Measurements from ENCODE around the gene DENND5B.
A peak's percentile ranks its signal among the peaks of the same experiment; 100 is the strongest.
"Not testable (repeated sequence)": the region's sequence is repeated elsewhere in the genome, so short reads cannot be mapped to it uniquely, and the experiment has no call there.

DENND5B gene

GRCh38 chr12:31582155-31582554 is 8.8 kb downstream of the DENND5B start:
- Histone ChIP-seq H3K9me3 (ENCODE audit: control insufficient read depth in 5 of 5, low read length in 5 of 5) (no peaks in the 10 kb centered on the region), H3K27ac (ENCODE audit: low read depth, low read length) (no peak overlapping the region), H3K9ac (ENCODE audit: low read length in 5 of 5) (no peak overlapping the region), H3K27me3 (ENCODE audit: control insufficient read depth in 5 of 5, insufficient read depth in 4 of 5, low read length in 5 of 5) (no peaks in the 10 kb centered on the region), H3K36me3 (ENCODE audit: control insufficient read depth in 5 of 5, insufficient read depth in 5 of 5, low read length in 5 of 5) (no peaks in the 10 kb centered on the region), H3K4me1 (ENCODE audit: control insufficient read depth in 5 of 5, insufficient read depth in 5 of 5, low read length in 5 of 5) (peaks cover 2 to 18% (median 7%) of the 10 kb centered on the region in 5 donors), H3K4me3 (ENCODE audit: low read depth in 1 of 5, low read length in 5 of 5) (no peak overlapping the region)

- H3K9ac ChIP-seq (ENCODE audit: low read length in 5 of 5): no peak overlapping the region
- no peaks in the 10 kb centered on the region for H3K27me3 ChIP-seq (ENCODE audit: control insufficient read depth in 5 of 5, insufficient read depth in 4 of 5, low read length in 5 of 5)
- H3K36me3 ChIP-seq (ENCODE audit: control insufficient read depth in 5 of 5, insufficient read depth in 5 of 5, low read length in 5 of 5): no peaks in the 10 kb centered on the region
- peak overlapping the region; percentile 19 for H3K27ac ChIP-seq (ENCODE audit: low read depth, low read length)
- no peaks in the 10 kb centered on the region for H3K9me3 ChIP-seq (ENCODE audit: control insufficient read depth in 5 of 5, low read length in 5 of 5)
- H3K4me1 ChIP-seq (ENCODE audit: control insufficient read depth in 5 of 5, insufficient read depth in 5 of 5, low read length in 5 of 5): peaks cover 2 to 25% (median 15%) of the 10 kb centered on the region in 5 donors
- no peak overlapping the region for H3K4me3 ChIP-seq (ENCODE audit: low read depth in 1 of 5, low read length in 5 of 5)
These were observed 12.3 kb downstream of the DENND5B start for GRCh38 chr12:31578632-31579031.

- Histone ChIP-seq H3K27me3 (ENCODE audit: control insufficient read depth in 5 of 5, insufficient read depth in 4 of 5, low read length in 5 of 5) (no peaks in the 10 kb centered on the region), H3K4me1 (ENCODE audit: control insufficient read depth in 5 of 5, insufficient read depth in 5 of 5, low read length in 5 of 5) (peaks cover 2 to 25% (median 18%) of the 10 kb centered on the region in 5 donors), H3K9me3 (ENCODE audit: control insufficient read depth in 5 of 5, low read length in 5 of 5) (no peaks in the 10 kb centered on the region), H3K27ac (ENCODE audit: low read depth, low read length) (no peak overlapping the region), H3K4me3 (ENCODE audit: low read depth in 1 of 5, low read length in 5 of 5) (no peak overlapping the region), H3K9ac (ENCODE audit: low read length in 5 of 5) (peak overlapping the region in 1 of 5 donors; percentile 21), H3K36me3 (ENCODE audit: control insufficient read depth in 5 of 5, insufficient read depth in 5 of 5, low read length in 5 of 5) (no peaks in the 10 kb centered on the region)
These were observed 15.9 kb downstream of the DENND5B start for GRCh38 chr12:31574803-31575575.

GRCh38 chr12:31574367-31574766 is 16.6 kb downstream of the DENND5B start:
- peaks cover 2 to 28% (median 20%) of the 10 kb centered on the region in 5 donors for H3K4me1 ChIP-seq (ENCODE audit: control insufficient read depth in 5 of 5, insufficient read depth in 5 of 5, low read length in 5 of 5)
- H3K27ac ChIP-seq (ENCODE audit: low read depth, low read length); H3K36me3 ChIP-seq (ENCODE audit: control insufficient read depth in 5 of 5, insufficient read depth in 5 of 5, low read length in 5 of 5): not testable (repeated sequence)

DNA sequence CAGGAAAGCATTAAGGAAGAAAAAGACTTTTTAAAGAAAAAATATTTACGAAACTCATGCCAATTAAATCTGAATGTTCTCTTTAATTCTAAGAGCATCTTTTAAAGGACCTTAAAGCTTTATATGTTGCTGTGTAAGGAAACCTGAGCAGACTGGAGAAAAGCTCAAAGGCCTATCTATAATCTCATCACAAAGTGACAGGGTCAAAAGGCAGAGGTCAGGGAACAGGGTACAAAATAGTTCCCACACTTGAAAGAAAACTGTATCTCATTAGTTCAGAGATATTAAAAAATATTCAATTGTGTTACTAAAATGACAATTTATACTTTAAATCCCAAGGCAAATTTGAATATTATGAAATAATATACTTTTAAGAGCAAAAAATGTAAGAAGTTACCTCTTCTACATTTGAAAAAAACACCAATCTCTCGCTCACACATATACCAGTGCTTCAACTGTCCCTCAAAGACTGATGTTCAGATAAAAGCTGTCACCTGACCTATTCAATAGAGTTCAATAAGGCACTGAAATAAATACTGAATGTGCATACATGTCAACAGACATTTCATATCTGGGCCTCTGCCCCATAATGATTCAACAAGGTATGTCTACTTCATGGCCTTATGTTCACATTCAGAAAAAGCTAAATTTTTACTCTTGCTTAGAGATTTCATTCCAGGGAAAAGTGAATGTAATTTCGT is 17.9 kb downstream of the DENND5B start:
- Histone ChIP-seq H3K27ac (ENCODE audit: low read depth, low read length) (no peak overlapping the region), H3K4me3 (ENCODE audit: low read depth in 1 of 5, low read length in 5 of 5) (no peak overlapping the region), H3K27me3 (ENCODE audit: control insufficient read depth in 5 of 5, insufficient read depth in 4 of 5, low read length in 5 of 5) (no peaks in the 10 kb centered on the region), H3K9ac (ENCODE audit: low read length in 5 of 5) (no peak overlapping the region), H3K36me3 (ENCODE audit: control insufficient read depth in 5 of 5, insufficient read depth in 5 of 5, low read length in 5 of 5) (no peaks in the 10 kb centered on the region), H3K9me3 (ENCODE audit: control insufficient read depth in 5 of 5, low read length in 5 of 5) (no peaks in the 10 kb centered on the region), H3K4me1 (ENCODE audit: control insufficient read depth in 5 of 5, insufficient read depth in 5 of 5, low read length in 5 of 5) (peaks cover 0 to 27% (median 17%) of the 10 kb centered on the region in 5 donors)

More at GRCh38 chr12:31574367-31574766, 16.6 kb downstream of the DENND5B start:
- peak overlapping the region in 1 of 5 donors; percentile 21 for H3K9ac ChIP-seq (ENCODE audit: low read length in 5 of 5)
- not testable (repeated sequence) for H3K9me3 ChIP-seq (ENCODE audit: control insufficient read depth in 5 of 5, low read length in 5 of 5); H3K4me3 ChIP-seq (ENCODE audit: low read depth in 1 of 5, low read length in 5 of 5); H3K27me3 ChIP-seq (ENCODE audit: control insufficient read depth in 5 of 5, insufficient read depth in 4 of 5, low read length in 5 of 5)

GRCh38 chr12:31570880-31571279 is 20.1 kb downstream of the DENND5B start:
- Histone ChIP-seq H3K9ac (ENCODE audit: low read length in 5 of 5) (no peak overlapping the region), H3K9me3 (ENCODE audit: control insufficient read depth in 5 of 5, low read length in 5 of 5) (no peaks in the 10 kb centered on the region), H3K27ac (ENCODE audit: low read depth, low read length) (no peak overlapping the region), H3K4me3 (ENCODE audit: low read depth in 1 of 5, low read length in 5 of 5) (no peak overlapping the region), H3K27me3 (ENCODE audit: control insufficient read depth in 5 of 5, insufficient read depth in 4 of 5, low read length in 5 of 5) (no peaks in the 10 kb centered on the region), H3K36me3 (ENCODE audit: control insufficient read depth in 5 of 5, insufficient read depth in 5 of 5, low read length in 5 of 5) (no peaks in the 10 kb centered on the region), H3K4me1 (ENCODE audit: control insufficient read depth in 5 of 5, insufficient read depth in 5 of 5, low read length in 5 of 5) (peaks cover 0 to 23% (median 17%) of the 10 kb centered on the region in 5 donors)

GRCh38 chr12:31569517-31569916 is 21.4 kb downstream of the DENND5B start:
- H3K27ac ChIP-seq (ENCODE audit: low read depth, low read length); H3K4me3 ChIP-seq (ENCODE audit: low read depth in 1 of 5, low read length in 5 of 5); H3K9me3 ChIP-seq (ENCODE audit: control insufficient read depth in 5 of 5, low read length in 5 of 5); H3K36me3 ChIP-seq (ENCODE audit: control insufficient read depth in 5 of 5, insufficient read depth in 5 of 5, low read length in 5 of 5); H3K27me3 ChIP-seq (ENCODE audit: control insufficient read depth in 5 of 5, insufficient read depth in 4 of 5, low read length in 5 of 5); H3K9ac ChIP-seq (ENCODE audit: low read length in 5 of 5): not testable (repeated sequence)
- peaks cover 0 to 13% (median 8%) of the 10 kb centered on the region in 5 donors for H3K4me1 ChIP-seq (ENCODE audit: control insufficient read depth in 5 of 5, insufficient read depth in 5 of 5, low read length in 5 of 5)

DNA sequence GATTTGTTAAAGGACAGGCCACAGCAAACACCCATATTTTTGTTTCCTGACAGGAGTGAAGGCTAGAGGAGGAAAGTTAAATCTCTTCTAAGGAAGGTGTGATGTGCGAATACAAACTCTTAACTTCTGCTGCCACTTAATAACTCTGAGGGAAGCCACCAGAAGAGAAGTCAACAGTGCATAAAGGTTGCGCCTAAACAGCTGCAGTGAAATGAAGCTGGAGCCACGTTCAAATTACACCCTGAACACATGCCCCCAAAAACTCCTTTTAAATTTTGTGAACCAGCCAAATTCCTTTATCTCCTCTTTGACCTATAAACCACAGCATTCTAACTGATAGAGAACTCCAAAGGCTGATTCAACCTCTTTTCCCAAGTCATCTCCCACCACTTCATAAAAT is 22.4 kb downstream of the DENND5B start:
- no peak overlapping the region for H3K9ac ChIP-seq (ENCODE audit: low read length in 5 of 5)
- H3K9me3 ChIP-seq (ENCODE audit: control insufficient read depth in 5 of 5, low read length in 5 of 5): no peaks in the 10 kb centered on the region
- no peak overlapping the region for H3K4me3 ChIP-seq (ENCODE audit: low read depth in 1 of 5, low read length in 5 of 5)
- H3K27me3 ChIP-seq (ENCODE audit: control insufficient read depth in 5 of 5, insufficient read depth in 4 of 5, low read length in 5 of 5): no peaks in the 10 kb centered on the region
- H3K4me1 ChIP-seq (ENCODE audit: control insufficient read depth in 5 of 5, insufficient read depth in 5 of 5, low read length in 5 of 5): peaks cover 0 to 11% (median 5%) of the 10 kb centered on the region in 5 donors
- no peaks in the 10 kb centered on the region for H3K36me3 ChIP-seq (ENCODE audit: control insufficient read depth in 5 of 5, insufficient read depth in 5 of 5, low read length in 5 of 5)
- no peak overlapping the region for H3K27ac ChIP-seq (ENCODE audit: low read depth, low read length)

DNA sequence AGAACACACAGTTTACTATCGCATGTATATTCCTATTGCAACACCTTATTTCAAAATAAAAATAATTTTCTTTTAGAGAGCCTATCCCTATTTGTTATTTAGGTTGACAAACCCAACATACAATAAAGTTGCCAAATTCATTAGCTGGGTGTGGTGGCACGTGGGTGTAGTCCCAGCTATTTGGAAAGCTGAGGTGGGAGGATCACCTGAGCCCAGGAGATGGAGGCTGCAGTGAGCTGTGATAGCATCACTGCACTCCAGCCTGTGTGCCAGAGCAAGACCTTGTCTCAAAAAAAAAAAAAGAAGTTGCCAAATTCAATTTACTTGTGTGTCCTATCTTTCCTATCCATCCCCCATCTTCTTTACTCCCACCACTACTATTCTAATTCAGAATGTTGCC is 23.9 kb downstream of the DENND5B start:
- Histone ChIP-seq H3K9ac (ENCODE audit: low read length in 5 of 5) (no peak overlapping the region), H3K9me3 (ENCODE audit: control insufficient read depth in 5 of 5, low read length in 5 of 5) (no peaks in the 10 kb centered on the region), H3K27me3 (ENCODE audit: control insufficient read depth in 5 of 5, insufficient read depth in 4 of 5, low read length in 5 of 5) (no peaks in the 10 kb centered on the region), H3K27ac (ENCODE audit: low read depth, low read length) (no peak overlapping the region), H3K4me3 (ENCODE audit: low read depth in 1 of 5, low read length in 5 of 5) (no peak overlapping the region), H3K4me1 (ENCODE audit: control insufficient read depth in 5 of 5, insufficient read depth in 5 of 5, low read length in 5 of 5) (peaks cover 0 to 11% (median 5%) of the 10 kb centered on the region in 5 donors), H3K36me3 (ENCODE audit: control insufficient read depth in 5 of 5, insufficient read depth in 5 of 5, low read length in 5 of 5) (no peaks in the 10 kb centered on the region)

- Histone ChIP-seq H3K9me3 (ENCODE audit: control insufficient read depth in 5 of 5, low read length in 5 of 5) (no peaks in the 10 kb centered on the region), H3K36me3 (ENCODE audit: control insufficient read depth in 5 of 5, insufficient read depth in 5 of 5, low read length in 5 of 5) (no peaks in the 10 kb centered on the region), H3K27ac (ENCODE audit: low read depth, low read length) (no peak overlapping the region), H3K4me1 (ENCODE audit: control insufficient read depth in 5 of 5, insufficient read depth in 5 of 5, low read length in 5 of 5) (peaks cover 0 to 11% (median 5%) of the 10 kb centered on the region in 5 donors), H3K9ac (ENCODE audit: low read length in 5 of 5) (no peak overlapping the region), H3K27me3 (ENCODE audit: control insufficient read depth in 5 of 5, insufficient read depth in 4 of 5, low read length in 5 of 5) (no peaks in the 10 kb centered on the region), H3K4me3 (ENCODE audit: low read depth in 1 of 5, low read length in 5 of 5) (no peak overlapping the region)
These were observed 24.4 kb downstream of the DENND5B start for GRCh38 chr12:31566547-31566946.

Data from subcutaneous abdominal adipose tissue (tissue), 5 donors.